Activated naive CD8-positive, alpha-beta T cell treated with anti-CD3 and anti-CD28 coated beads for 36 hours (primary cell): Measurements from ENCODE around the gene SMOC2. TPM values are rescaled to one million over a fixed set of nuclear protein-coding genes. Genes with fewer than 3 reads are reported as not detected.

Experiments used
- DNase-seq: peaks from one replicate; pipeline ENCODE4 v3.0.0; 2021
- H3K27ac Mint-ChIP-seq: one replicate; pipeline ENCODE4 v1.8.0; 2022; ENCODE audit warnings: mild to moderate bottlenecking, moderate library complexity, mixed read lengths
- H3K27me3 Mint-ChIP-seq: one replicate; pipeline ENCODE4 v1.8.0; 2022; ENCODE audit warnings: mild to moderate bottlenecking, mixed read lengths
- H3K36me3 Mint-ChIP-seq: one replicate; pipeline ENCODE4 v1.8.0; 2021; ENCODE audit warnings: mild to moderate bottlenecking, mixed read lengths
- H3K4me1 Mint-ChIP-seq: one replicate; pipeline ENCODE4 v1.8.0; 2021; ENCODE audit warnings: mixed read lengths
- H3K4me3 Mint-ChIP-seq: one replicate; pipeline ENCODE4 v1.8.0; 2022; ENCODE audit warnings: mild to moderate bottlenecking, moderate library complexity, mixed read lengths
- H3K9me3 Mint-ChIP-seq: one replicate; pipeline ENCODE4 v1.8.0; 2022; ENCODE audit warnings: mixed read lengths
- total RNA-seq, 2 experiments: library from RNA; stranded (reverse); gene quantifications; one replicate each; pipeline ENCODE4 v1.2.3, GENCODE V29; 2021

Gene SMOC2
- total RNA-seq, 2 experiments from 2014 or later = not detected

DNA sequence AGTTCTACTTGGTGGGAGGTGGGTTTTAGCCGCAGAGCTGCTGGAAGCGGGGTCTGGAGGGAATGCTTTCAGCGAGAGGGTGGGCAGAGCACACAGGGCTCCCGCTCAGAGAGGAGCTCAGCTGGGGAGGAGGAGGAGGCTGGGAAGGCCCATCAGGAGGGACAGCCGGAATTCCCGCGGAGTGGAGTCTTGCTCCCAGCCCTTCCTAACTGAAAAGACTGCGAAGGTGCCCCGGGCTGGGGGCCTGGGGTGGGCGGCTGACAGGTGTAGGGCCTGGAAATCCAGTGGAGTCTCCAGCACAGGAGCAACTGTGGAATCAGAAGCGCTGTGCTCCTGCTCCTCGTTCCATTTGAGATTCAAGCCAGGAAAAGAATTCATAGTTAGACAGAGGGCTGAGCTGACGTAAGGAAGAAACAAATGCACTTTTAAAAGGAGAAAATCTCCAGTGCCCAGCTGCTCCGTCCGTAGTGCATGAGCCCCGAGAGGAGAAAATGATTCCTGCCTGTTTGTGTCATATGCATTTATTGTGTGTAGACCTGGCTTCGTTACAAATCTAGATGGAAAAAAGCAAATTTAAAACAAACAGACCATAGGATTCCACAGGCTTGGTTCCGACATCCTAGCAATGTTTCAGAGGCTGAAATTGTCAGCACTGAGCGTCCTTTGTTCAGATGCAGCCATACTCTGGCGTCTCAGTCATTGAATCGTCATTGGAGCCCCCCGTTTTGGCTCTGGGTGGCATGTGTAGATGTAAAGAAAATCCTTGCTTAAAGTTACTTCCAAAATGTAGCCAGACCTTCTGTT is 197.7 kb downstream of the SMOC2 start:
- no peak for DNase-seq
- no peaks in the 10 kb centered on the region for H3K4me1 Mint-ChIP-seq
- no peaks in the 10 kb centered on the region for H3K36me3 Mint-ChIP-seq
- H3K9me3 Mint-ChIP-seq = peaks cover 4% of the 10 kb centered on the region
- H3K27me3 Mint-ChIP-seq = peaks cover 23% of the 10 kb centered on the region
- H3K4me3 Mint-ChIP-seq = no peak overlapping the region
- H3K27ac Mint-ChIP-seq = no peak overlapping the region

DNA sequence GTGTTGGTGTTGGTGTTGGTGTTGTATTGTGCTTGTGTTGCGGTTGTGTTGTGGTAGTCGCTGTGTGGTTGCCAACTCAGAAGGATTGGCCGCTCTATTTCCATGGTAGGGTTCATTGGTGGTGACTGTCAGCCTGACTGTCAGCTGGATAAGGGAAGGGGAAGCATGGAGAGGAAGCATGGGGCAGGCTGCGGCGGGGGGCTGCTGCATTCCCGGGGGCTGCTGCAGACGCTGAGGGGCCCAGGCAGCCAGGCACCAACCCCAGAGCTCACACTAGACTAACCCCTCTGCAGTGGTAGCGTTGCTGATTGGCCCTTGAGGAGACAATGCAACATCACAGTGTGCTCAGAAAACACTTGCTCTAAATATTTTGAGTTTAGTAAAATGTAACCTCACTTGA is 199.2 kb downstream of the SMOC2 start:
- Mint-ChIP-seq H3K27me3 (peaks cover 23% of the 10 kb centered on the region), H3K36me3 (no peaks in the 10 kb centered on the region), H3K27ac (no peak overlapping the region), H3K4me1 (no peaks in the 10 kb centered on the region), H3K4me3 (no peak overlapping the region), H3K9me3 (no peaks in the 10 kb centered on the region)
- no peak for DNase-seq

DNA sequence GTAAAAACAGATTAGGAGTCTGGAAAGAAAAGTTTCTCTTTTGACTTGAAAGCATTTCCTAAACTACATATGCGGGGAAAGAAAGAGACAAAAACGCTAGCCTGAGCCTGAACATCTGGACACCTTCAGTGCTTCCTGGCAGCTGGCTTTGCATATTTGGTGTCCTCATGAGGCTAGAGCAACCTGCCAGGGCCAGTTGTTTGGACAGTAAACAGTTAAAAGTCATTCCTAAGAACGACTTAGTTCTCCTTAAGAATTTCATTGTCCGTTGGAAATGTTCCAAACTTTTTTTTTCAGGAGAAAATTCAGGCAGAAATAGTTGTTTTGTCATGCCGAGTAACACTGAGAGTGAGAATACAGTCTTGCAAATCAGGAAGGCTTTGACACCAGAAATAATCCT is 199.8 kb downstream of the SMOC2 start:
- H3K27ac Mint-ChIP-seq = no peak overlapping the region
- no peaks in the 10 kb centered on the region for H3K4me1 Mint-ChIP-seq
- no peaks in the 10 kb centered on the region for H3K9me3 Mint-ChIP-seq
- no peak overlapping the region for H3K4me3 Mint-ChIP-seq
- no peak for DNase-seq
- peaks cover 23% of the 10 kb centered on the region for H3K27me3 Mint-ChIP-seq
- no peaks in the 10 kb centered on the region for H3K36me3 Mint-ChIP-seq

DNA sequence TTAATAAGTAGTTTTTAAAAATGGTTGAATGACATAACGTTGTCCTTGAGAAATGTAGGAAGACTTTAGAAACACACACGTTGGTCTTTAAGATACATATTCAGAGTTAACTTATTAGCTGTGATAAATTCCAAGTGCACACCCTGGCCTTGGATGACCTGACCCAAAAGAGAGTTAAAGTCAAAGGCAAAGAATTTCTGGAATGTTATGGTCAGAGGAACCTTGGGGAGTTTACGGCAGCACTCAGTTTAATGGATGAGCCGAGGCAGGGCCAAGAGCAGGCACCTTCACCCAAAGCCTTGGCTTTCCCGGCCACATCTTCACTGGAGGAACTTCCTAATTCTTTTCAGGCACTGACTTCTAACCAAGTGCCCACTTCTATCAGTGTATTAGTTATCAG is 200.5 kb downstream of the SMOC2 start:
- Mint-ChIP-seq H3K4me1 (no peaks in the 10 kb centered on the region), H3K4me3 (no peak overlapping the region), H3K27ac (no peak overlapping the region), H3K9me3 (no peaks in the 10 kb centered on the region), H3K27me3 (peaks cover 23% of the 10 kb centered on the region), H3K36me3 (no peaks in the 10 kb centered on the region)
- no peak for DNase-seq

DNA sequence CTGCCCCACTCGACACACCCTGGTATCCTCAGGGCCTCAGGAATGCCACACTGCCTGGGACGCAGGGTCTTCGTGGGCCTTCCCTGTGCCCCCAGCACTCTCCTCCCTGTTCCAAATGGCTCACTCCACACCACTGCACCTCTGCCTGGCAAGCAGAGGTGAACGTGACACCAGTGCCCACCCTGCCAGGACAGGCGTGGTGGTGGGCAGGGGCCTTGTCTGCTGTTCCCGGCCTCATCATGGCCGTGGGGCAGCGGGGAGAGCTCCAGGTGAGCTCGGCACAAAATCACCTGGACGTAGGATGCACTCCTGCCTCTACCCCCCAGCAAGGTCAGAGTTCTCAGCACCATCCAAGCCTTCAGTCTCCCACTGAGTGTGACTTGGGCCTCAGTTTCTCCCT is 202.4 kb downstream of the SMOC2 start:
- Mint-ChIP-seq H3K4me1 (no peaks in the 10 kb centered on the region), H3K27ac (no peak overlapping the region), H3K4me3 (no peak overlapping the region), H3K27me3 (peaks cover 13% of the 10 kb centered on the region), H3K36me3 (no peaks in the 10 kb centered on the region), H3K9me3 (no peaks in the 10 kb centered on the region)
- DNase-seq = no peak

DNA sequence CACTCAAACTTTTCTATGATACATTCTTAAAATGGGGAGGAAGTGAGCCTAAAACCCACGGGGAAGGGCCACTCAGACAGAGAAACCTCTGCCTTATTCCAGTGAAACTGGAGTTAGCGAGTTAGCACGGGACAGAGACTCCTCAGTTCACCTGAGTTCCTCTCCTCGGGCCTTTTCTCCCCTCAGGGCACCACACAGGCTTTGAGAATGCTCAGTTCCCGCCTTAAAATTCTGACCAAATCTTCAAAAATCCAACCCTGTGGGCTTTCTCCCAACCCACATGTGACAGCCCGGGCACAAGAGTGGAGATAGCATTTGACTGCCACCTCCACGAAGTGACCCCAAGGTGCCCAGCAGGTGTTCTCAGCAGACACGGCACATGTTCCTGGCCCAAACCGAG is 204.3 kb downstream of the SMOC2 start:
- DNase-seq = no peak
- peaks cover 13% of the 10 kb centered on the region for H3K27me3 Mint-ChIP-seq
- no peak overlapping the region for H3K27ac Mint-ChIP-seq
- no peak overlapping the region for H3K4me3 Mint-ChIP-seq
- no peaks in the 10 kb centered on the region for H3K9me3 Mint-ChIP-seq
- no peaks in the 10 kb centered on the region for H3K4me1 Mint-ChIP-seq
- H3K36me3 Mint-ChIP-seq = no peaks in the 10 kb centered on the region

DNA sequence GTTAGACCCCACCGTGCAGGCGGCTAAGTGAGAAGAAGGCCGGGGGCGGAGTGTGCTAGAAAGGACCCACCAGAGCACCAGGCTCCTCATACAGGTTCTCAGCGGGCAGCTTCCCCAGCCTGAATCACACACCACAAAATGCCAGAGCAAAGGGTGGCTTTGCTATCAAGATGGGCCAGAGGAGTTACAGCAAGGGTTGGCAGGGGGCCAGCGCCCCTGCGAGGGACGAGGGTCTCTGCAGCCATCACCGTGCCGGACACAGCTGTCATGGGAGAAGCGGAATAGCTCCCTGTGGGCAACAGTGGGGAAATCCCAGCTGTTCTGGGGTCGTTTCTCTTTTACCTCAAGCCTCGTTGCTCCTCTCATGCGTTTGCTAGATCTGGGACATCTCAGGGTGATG is 206.3 kb downstream of the SMOC2 start:
- H3K4me3 Mint-ChIP-seq = no peak overlapping the region
- no peak overlapping the region for H3K27ac Mint-ChIP-seq
- no peaks in the 10 kb centered on the region for H3K4me1 Mint-ChIP-seq
- H3K27me3 Mint-ChIP-seq = peaks cover 4% of the 10 kb centered on the region
- H3K9me3 Mint-ChIP-seq = no peaks in the 10 kb centered on the region
- no peaks in the 10 kb centered on the region for H3K36me3 Mint-ChIP-seq
- no peak for DNase-seq

DNA sequence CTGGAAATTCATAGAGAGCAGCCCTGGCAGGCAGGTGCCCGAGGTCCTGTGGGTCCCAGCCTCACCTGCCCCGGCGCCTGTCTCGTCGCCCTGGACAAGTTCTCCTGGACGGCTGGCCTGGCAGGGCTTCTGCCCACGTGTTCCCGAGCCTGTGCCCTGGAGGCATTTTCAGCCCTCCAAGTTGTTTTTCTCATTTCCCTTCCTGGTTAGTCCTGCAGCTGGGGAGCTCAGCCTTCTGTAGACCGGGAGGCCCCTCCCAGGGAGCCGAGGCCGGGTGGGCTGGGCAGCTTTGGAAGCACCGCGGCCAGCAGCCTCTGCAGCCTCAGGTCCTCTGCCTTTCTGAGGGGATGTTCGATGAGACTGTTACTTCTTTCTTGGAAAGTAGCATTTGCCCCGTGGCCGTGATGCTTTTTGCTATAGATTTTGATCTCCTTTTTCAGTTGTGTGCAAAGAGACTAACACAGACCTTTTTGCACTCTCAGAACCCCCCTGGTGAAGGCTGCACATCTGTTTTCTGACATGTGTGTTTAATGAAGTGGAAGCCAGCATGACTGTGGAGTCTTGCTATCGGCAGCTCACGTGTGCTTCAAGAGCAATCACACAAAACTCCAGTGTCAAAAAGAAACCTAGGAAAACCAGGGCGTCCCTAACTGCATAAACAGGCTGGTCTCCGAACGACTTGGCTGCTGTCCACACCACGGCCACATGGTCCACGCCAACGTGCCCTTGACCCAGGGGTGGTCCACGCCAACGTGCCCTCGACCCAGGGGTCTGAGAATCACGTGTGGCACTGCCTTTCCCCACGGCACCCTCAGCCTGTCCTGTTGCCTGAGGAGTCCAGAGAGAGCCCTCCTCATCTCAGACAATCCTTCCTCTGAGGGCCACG is 207.5 kb downstream of the SMOC2 start:
- Mint-ChIP-seq H3K27ac (no peak overlapping the region), H3K36me3 (no peaks in the 10 kb centered on the region), H3K27me3 (peaks cover 4% of the 10 kb centered on the region), H3K4me3 (no peak overlapping the region), H3K9me3 (no peaks in the 10 kb centered on the region), H3K4me1 (no peaks in the 10 kb centered on the region)
- no peak for DNase-seq

DNA sequence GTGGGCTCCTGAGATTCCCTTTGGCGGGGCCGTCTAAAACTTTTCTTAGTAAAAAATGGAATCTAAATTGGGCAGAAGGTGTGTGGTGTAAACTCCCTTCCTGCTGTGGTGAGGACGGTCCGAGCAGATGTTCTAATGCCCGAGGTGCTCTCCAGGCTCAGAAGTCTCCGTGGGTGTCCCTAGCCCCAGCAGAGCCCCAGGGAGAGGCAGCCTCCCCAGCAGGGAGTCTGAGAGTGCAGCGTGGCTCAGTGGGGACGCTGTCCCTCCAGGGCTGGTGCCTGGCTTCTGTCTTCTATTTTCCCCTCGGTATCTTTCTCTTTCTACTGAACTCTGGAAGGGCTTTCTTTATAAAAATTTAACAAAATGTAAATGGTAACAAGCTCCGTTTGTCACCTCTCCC is 208.2 kb downstream of the SMOC2 start:
- Mint-ChIP-seq H3K4me3 (no peak overlapping the region), H3K9me3 (no peaks in the 10 kb centered on the region), H3K27ac (no peak overlapping the region), H3K36me3 (no peaks in the 10 kb centered on the region), H3K4me1 (no peaks in the 10 kb centered on the region), H3K27me3 (peaks cover 4% of the 10 kb centered on the region)
- DNase-seq = no peak

DNA sequence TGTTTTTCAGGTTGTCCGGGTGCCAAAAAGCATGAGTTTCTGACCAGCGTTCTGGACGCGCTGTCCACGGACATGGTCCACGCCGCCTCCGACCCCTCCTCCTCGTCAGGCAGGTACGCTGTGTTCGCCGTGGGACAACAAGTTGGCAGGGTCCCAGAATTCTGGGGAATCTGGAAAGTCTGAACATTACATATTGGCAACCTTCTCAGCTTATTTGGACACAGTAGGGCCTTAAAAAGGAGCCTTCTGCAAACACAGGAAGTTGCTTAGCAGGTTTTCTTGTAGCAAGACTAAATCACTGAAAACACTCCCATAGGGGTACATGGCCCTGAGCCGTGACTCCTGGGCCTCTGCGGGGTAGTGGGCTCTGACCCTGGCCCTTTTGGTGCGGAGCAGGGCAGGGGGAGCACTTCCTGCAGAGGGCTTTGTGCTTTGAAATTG is 209.7 kb downstream of the SMOC2 start:
- no peak for DNase-seq
- Mint-ChIP-seq H3K27me3 (peaks cover 4% of the 10 kb centered on the region), H3K36me3 (no peaks in the 10 kb centered on the region), H3K9me3 (no peaks in the 10 kb centered on the region), H3K27ac (no peak overlapping the region), H3K4me1 (no peaks in the 10 kb centered on the region), H3K4me3 (no peak overlapping the region)

DNA sequence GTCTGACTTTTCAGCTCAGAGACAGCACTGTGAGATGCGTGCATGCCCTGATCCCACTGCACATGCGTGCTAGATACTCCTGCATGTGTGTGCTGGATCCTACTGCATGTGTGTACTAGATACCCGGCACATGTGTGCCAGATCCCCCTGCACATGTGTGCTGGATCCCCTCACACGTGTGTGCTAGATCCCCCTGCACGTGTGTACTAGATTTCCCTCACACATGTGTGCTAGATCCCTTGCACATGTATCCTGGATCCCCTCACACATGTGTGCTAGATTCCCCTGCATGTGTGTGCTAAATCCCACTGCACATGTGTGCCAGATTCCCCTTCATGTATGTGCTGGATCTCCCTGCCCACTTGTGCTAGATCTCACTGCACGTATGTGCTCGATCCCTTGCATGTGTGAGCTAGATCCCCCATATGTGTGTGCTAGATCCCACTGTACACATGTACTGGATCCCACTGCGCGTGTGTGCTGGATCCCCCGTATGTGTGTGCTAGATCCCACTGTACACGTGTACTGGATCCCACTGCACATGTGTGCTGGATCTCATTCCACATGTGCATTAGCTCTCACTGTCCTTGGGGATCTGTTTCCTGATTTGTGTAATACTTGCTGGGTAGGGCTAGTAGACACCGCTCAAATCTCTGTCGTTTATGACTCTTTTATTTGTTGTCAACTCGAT is 214.6 kb downstream of the SMOC2 start:
- peaks cover 10% of the 10 kb centered on the region for H3K27me3 Mint-ChIP-seq
- H3K4me3 Mint-ChIP-seq = no peak overlapping the region
- no peaks in the 10 kb centered on the region for H3K36me3 Mint-ChIP-seq
- DNase-seq = no peak
- H3K27ac Mint-ChIP-seq = no peak overlapping the region
- no peaks in the 10 kb centered on the region for H3K9me3 Mint-ChIP-seq
- H3K4me1 Mint-ChIP-seq = no peaks in the 10 kb centered on the region

DNA sequence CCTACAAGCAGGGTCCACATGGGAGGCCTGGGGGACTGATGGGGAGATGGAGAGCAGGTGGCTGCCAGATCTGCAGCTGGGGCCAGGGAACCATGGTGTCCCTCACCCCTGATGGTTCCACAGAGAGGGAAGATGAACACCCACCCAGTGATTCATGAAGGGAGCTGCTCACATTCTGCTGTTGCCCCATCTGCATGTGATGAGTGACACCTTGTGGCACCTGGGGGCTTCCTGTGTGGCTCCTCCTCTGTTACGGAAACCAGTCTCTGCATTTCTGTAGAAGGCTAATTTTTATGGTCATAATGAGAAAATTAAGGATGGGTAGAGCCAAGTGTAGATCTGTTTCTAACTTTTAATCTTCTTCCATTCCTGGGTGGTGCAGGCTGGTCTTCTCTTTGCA is 217.1 kb downstream of the SMOC2 start:
- no peak overlapping the region for H3K27ac Mint-ChIP-seq
- DNase-seq = no peak
- H3K36me3 Mint-ChIP-seq = no peaks in the 10 kb centered on the region
- no peaks in the 10 kb centered on the region for H3K9me3 Mint-ChIP-seq
- no peak overlapping the region for H3K4me3 Mint-ChIP-seq
- peaks cover 10% of the 10 kb centered on the region for H3K27me3 Mint-ChIP-seq
- no peaks in the 10 kb centered on the region for H3K4me1 Mint-ChIP-seq

DNA sequence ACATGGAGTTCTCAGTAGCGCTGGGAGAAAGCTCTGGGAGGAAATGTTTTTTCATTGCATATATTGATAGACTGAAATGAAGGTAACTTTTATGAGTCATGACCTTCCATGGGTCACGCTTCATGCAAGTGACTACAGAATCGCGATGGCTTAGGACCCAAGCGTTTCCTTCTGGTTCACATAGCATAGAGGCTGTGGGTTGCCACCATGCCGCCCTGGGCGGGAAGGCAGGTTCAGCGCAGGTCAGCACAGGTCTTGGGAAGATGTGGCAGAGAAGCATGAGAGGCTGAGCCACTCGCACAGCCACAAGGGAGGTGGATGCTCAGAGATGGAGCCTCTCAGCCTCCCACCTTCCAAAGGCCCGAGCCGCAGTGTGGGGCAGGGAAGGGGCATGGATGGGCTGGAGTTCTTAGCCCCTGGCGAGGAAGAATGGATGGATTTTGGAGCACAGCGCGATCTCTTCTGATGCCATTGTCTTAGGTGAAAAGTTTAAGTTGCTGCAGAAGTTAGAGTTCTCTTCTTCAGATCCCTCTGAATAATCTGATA is 219.5 kb downstream of the SMOC2 start:
- Mint-ChIP-seq H3K36me3 (no peaks in the 10 kb centered on the region), H3K27ac (no peak overlapping the region), H3K27me3 (peaks cover 10% of the 10 kb centered on the region), H3K9me3 (no peaks in the 10 kb centered on the region), H3K4me1 (no peaks in the 10 kb centered on the region), H3K4me3 (no peak overlapping the region)
- DNase-seq = no peak

DNA sequence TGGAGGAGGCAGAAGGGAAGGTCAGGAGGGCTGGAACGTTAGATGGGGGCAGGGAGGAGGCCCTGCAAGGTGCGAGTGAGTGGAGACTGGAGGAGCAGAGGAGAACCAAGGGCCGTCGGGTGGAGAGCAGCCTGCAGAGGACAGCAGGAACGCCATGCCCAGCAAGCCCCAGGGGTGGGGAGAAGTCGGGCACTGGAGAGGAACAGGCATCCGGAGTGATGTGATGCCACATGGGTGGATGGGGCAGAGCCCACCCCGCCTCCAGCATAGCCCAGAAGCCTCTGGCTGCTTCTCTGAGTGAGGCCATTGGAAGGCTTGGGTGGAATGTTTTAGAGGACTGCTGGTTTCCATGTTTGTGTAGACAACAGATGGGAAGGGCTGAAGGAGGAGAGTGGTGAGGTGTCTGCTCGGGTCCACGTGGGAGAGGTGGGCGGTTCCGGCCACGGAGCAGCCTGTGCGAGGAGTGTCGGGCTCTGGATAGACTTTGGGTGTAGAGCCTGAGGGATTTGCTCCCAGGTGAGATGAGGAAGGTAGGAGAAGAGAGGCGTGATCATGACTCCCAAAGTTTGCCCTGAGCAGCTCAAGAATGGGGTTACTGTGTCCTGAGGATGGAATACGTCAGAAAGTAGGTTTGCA is 221.4 kb downstream of the SMOC2 start:
- no peak overlapping the region for H3K4me3 Mint-ChIP-seq
- H3K4me1 Mint-ChIP-seq = no peaks in the 10 kb centered on the region
- no peak for DNase-seq
- no peaks in the 10 kb centered on the region for H3K9me3 Mint-ChIP-seq
- H3K27ac Mint-ChIP-seq = no peak overlapping the region
- H3K36me3 Mint-ChIP-seq = no peaks in the 10 kb centered on the region
- peaks cover 12% of the 10 kb centered on the region for H3K27me3 Mint-ChIP-seq

DNA sequence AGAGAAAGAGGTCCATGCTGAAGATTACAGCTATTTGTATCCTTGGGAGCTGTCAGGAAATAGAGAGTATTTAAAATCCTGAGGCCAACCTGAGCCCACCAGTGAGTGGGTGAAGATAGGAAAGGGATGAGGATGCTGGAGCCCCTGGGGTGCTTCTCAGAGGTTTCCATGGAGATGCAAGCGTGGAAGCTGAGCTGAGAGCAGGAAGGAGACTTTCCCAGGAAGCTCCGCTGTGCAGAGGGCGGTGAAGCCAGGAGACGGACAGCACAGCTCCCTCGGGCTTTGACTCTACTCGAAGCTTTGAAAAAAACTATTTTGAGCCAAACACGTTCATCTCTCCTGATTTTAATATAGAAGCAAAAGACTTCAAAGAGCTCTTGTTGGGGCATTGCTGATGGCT is 222.1 kb downstream of the SMOC2 start:
- no peak overlapping the region for H3K27ac Mint-ChIP-seq
- no peaks in the 10 kb centered on the region for H3K36me3 Mint-ChIP-seq
- H3K4me1 Mint-ChIP-seq = no peaks in the 10 kb centered on the region
- peaks cover 12% of the 10 kb centered on the region for H3K27me3 Mint-ChIP-seq
- H3K9me3 Mint-ChIP-seq = no peaks in the 10 kb centered on the region
- no peak overlapping the region for H3K4me3 Mint-ChIP-seq
- no peak for DNase-seq
